Heart left ventricle (tissue), 16 donors: ENCODE results near the gene A1BG. TPM values are rescaled to one million over a fixed set of nuclear protein-coding genes. Genes with fewer than 3 reads are reported as not detected.
A peak's percentile ranks its signal among the peaks of the same experiment; 100 is the strongest.

Experiments used
- ATAC-seq, 4 donors: fragments of 200-7000 bp; cut with Tn5 transposase; one replicate each; pipeline ENCODE4 v1.9.1; 2020 to 2022; ENCODE audit warnings: moderate library complexity in 4 of 4, mild to moderate bottlenecking in 3 of 4, moderate number of reproducible peaks in 1 of 4
- DNase-seq, 5 donors: peaks; one replicate each; pipeline ENCODE4 v3.0.0-alpha.2; 2020
- H3K27ac ChIP-seq, 12 donors: fragments of 200-600 bp; sonication (generic) in 4 of 12; one replicate each; pipeline versions ENCODE4 v1.5.0 to v1.8.0; 2016 to 2022; ENCODE audit warnings: mild to moderate bottlenecking in 2 of 12
- H3K27me3 ChIP-seq, 9 donors: fragments of 200-600 bp; sonication (generic) in 2 of 9; one replicate each; pipeline versions ENCODE4 v1.5.1 to v1.8.0; 2016 to 2022; ENCODE audit warnings: mild to moderate bottlenecking in 3 of 9
- H3K36me3 ChIP-seq, 9 donors: fragments of 200-600 bp; sonication (generic) in 2 of 9; one replicate each; pipeline versions ENCODE4 v1.5.0 to v1.8.0; 2018 to 2022; ENCODE audit warnings: mild to moderate bottlenecking in 2 of 9
- H3K4me1 ChIP-seq, 12 donors: fragments of 200-600 bp; sonication (generic) in 4 of 12; one replicate each; pipeline versions ENCODE4 v1.5.0 to v1.8.0; 2016 to 2022; ENCODE audit warnings: mild to moderate bottlenecking in 3 of 12
- H3K4me3 ChIP-seq, 12 donors: fragments of 200-600 bp; sonication (generic) in 4 of 12; one replicate each; pipeline versions ENCODE4 v1.5.0 to v1.8.0; 2017 to 2022; ENCODE audit warnings: mild to moderate bottlenecking in 9 of 12, moderate library complexity in 4 of 12
- H3K9me3 ChIP-seq, 12 donors: fragments of 200-600 bp; sonication (generic) in 4 of 12; one replicate each; pipeline versions ENCODE4 v1.5.0 to v1.8.0; 2016 to 2022; ENCODE audit warnings: mild to moderate bottlenecking in 1 of 12
- CTCF ChIP-seq, 12 donors: fragments of 200-600 bp; sonication (generic) in 4 of 12; IDR thresholded peaks; one replicate each; pipeline versions ENCODE4 v1.5.0 to v1.8.0; 2018 to 2022; ENCODE audit warnings: antibody characterized with exemption in 12 of 12, mild to moderate bottlenecking in 5 of 12
- POLR2A ChIP-seq, 2 donors: fragments of 450-650 bp; IDR thresholded peaks; one replicate each; pipeline ENCODE4 v1.6.1; 2017; ENCODE audit warnings: antibody characterized with exemption in 2 of 2, mild to moderate bottlenecking in 2 of 2, moderate library complexity in 2 of 2
- WGBS, 4 donors: extraction: QIAGEN DNeasy Blood & Tissue Kit in 2 of 4; methylation state at CpG; one replicate each; pipeline versions ENCODE4 v1.1.5 to v1.1.7; 2013 to 2018; 5-methylcytosine and 5-hydroxymethylcytosine counted together
- intact Hi-C, 10 donors: fragments of 100-400 bp; cut with DNase I; formaldehyde crosslinking; loops; one replicate each; pipeline versions ENCODE4 v1.11.1 to v1.14.2; 2022
- polyA plus RNA-seq, 2 donors: library from polyadenylated mRNA; stranded (reverse); fragments of 200-250 nt; gene quantifications; one replicate each; pipeline ENCODE4 v1.2.3, GENCODE V29; 2013
- total RNA-seq, 9 donors: library from RNA; depleted of rRNA in 2 of 9; stranded (reverse); fragments of >200 nt in 2 of 9; fragmentation: NEBNext Ultra II Directional in 3 of 9; extraction: Animal tissue kit (Norgen Biotek cat#: 25700) in 3 of 9; gene quantifications; one replicate each; pipeline versions ENCODE4 v1.1.0 to v1.2.4, GENCODE V29; 2016 to 2023
- donor health status: ischemic (EF 13 %, LVEDD 7.1; RV severe dilation, severe dysfunction).
- donor health status: healthy with polysubstance abuse.
- donor health status: DM: no; HTN: yes; CAD: no.
- donor health status: DM: no; HTN: no; CAD: no.
- donor health status: ischemic (EF 25% LVEDD 6.9; RV normal size, moderate dysfunction).
- donor health status: ischemic (EF 25% LVEDD 5.7; RV mildly dilated, moderate dysfunction).
- donor health status: healthy.
- donor health status: DM: yes; HTN: yes; CAD: no.
- donor health status: ischemic (EF 35%, LVEDD 5.7; RV mildly dilated, moderate dysfunction).
- donor health status: nonischemic (EF 11% LVEDD 7.7; RV severe dilation, severe dysfunction).
- donor health status: DM: yes; HTN: yes; CAD: no.
- donor health status: PGD.
- donor health status: ischemic (EF 29% LVEDD 5.4; RV normal size, mild dysfunction).
- donor health status: nonischemic (EF 23%, LVEDD 6.1; RV moderate dilation, normal function).

Gene A1BG
- total and polyA plus RNA-seq, 11 donors: 0.23 to 6.6 (median 4.0) TPM

GRCh38 chr19:58346961-58347929 is 6.0 kb downstream of the A1BG start:
- 1 to 12% (median 3%) methylated on average over 24 to 82 of the region's 82 CpGs for WGBS, 4 donors
- peak in 1 of 2 donors; percentile 36 for TF ChIP-seq POLR2A (IDR thresholded peaks at IDR 0.05)
- TF ChIP-seq CTCF (IDR thresholded peaks at IDR 0.05): no peak
- intact Hi-C loops: no loop called here

GRCh38 chr19:58345558-58345957 is 7.7 kb downstream of the A1BG start:
- intact Hi-C loops: no loop called here
- no peak for TF ChIP-seq CTCF (IDR thresholded peaks at IDR 0.05)
- no peak for TF ChIP-seq POLR2A (IDR thresholded peaks at IDR 0.05)
- H3K9me3 ChIP-seq: no peaks in the 10 kb centered on the region
- peaks cover 8 to 47% (median 31%) of the 10 kb centered on the region in 9 donors for H3K27me3 ChIP-seq
- ATAC-seq (no peak), DNase-seq (no peak)
- 73 to 79% (median 78%) methylated on average over 5 of the region's 5 CpGs for WGBS, 4 donors
- peaks cover 0 to 19% (median 7%) of the 10 kb centered on the region in 12 donors for H3K4me1 ChIP-seq
- H3K27ac ChIP-seq: no peak overlapping the region
- no peak overlapping the region for H3K4me3 ChIP-seq
- peaks cover 0 to 8% (median 0%) of the 10 kb centered on the region in 9 donors for H3K36me3 ChIP-seq

More at GRCh38 chr19:58346961-58347929, 6.0 kb downstream of the A1BG start:
- DNase-seq (peak; percentile 44 to 90 (median 60)), ATAC-seq (peak; percentile 52 to 92 (median 92))
- Histone ChIP-seq H3K27me3 (peaks cover 14 to 64% (median 40%) of the 10 kb centered on the region in 9 donors), H3K27ac (peak overlapping the region; percentile 7 to 79 (median 58)), H3K9me3 (no peaks in the 10 kb centered on the region), H3K4me1 (peaks cover 0 to 21% (median 11%) of the 10 kb centered on the region in 12 donors), H3K4me3 (peak overlapping the region; percentile 36 to 81 (median 54)), H3K36me3 (no peaks in the 10 kb centered on the region)

GRCh38 chr19:58338825-58339558 is 14.3 kb downstream of the A1BG start:
- Histone ChIP-seq H3K27me3 (no peaks in the 10 kb centered on the region), H3K36me3 (peaks cover 0 to 51% (median 36%) of the 10 kb centered on the region in 9 donors), H3K4me1 (no peaks in the 10 kb centered on the region), H3K9me3 (no peaks in the 10 kb centered on the region), H3K27ac (no peak overlapping the region), H3K4me3 (no peak overlapping the region)
- intact Hi-C loops: no loop called here
- 78 to 83% (median 80%) methylated on average over 28 to 30 of the region's 30 CpGs for WGBS, 4 donors
- TF ChIP-seq POLR2A (IDR thresholded peaks at IDR 0.05) (no peak), CTCF (IDR thresholded peaks at IDR 0.05) (peak in 1 of 12 donors; percentile 5)
- ATAC-seq (no peak), DNase-seq (no peak)

- no peak overlapping the region for H3K4me3 ChIP-seq
- no peak overlapping the region for H3K27ac ChIP-seq
- H3K9me3 ChIP-seq: no peaks in the 10 kb centered on the region
- H3K36me3 ChIP-seq: peaks cover 0 to 51% (median 36%) of the 10 kb centered on the region in 9 donors
- intact Hi-C loops: no loop called here
- ATAC-seq (no peak), DNase-seq (no peak)
- no peaks in the 10 kb centered on the region for H3K27me3 ChIP-seq
- 97 to 98% (median 98%) methylated on average over 10 to 11 of the region's 11 CpGs for WGBS, 4 donors
- H3K4me1 ChIP-seq: no peaks in the 10 kb centered on the region
- no peak for TF ChIP-seq POLR2A (IDR thresholded peaks at IDR 0.05)
- no peak for TF ChIP-seq CTCF (IDR thresholded peaks at IDR 0.05)
These were observed 15.0 kb downstream of the A1BG start for GRCh38 chr19:58338336-58338735.
